ENCODE measurements around the gene PHETA2.
"Not testable (repeated sequence)": the region's sequence is repeated elsewhere in the genome, so short reads cannot be mapped to it uniquely, and the experiment has no call there.

PHETA2 gene

GRCh38 chr22:42111798-42112197 is 37.8 kb downstream of the PHETA2 start:
- no peak for DNase-seq

DNA sequence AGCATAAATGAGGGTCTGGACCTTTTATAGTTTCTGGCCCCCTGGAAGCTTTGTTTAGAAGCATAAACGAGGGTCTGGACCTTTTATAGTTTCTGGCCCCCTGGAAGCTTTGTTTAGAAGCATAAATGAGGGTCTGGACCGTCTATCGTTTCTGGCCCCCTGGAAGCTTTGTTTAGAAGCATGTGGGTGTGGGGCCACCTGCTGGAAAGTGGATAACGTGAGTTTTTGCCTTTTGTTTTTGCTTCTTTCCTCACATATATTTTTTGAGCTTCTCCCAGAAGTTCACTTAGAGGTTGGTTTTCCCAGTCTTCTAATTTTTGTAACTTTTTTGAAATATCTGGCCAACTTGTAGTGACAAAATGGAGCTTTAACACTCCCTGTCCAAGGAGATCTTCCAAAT is 38.7 kb downstream of the PHETA2 start:
- not testable (repeated sequence) for DNase-seq

DNA sequence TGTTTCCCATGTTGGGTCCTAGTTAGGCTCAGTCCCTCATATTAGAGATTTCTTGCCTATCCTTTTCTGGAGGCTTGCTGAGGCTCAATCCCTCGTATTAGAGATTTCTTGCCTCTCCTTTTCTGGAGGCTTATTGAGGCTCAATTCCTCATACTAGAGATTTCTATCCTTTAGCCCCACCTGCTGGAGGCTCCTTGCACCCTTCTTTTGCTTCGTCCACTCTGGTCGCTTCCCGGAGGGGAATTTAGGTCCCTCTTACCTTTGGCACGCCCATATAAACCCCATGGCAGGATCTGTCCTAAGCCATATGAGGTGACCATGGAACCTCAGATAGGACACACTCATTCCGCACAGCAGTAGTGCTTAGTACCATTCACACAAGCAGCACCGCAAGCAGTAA is 40.7 kb downstream of the PHETA2 start:
- DNase-seq = peak; percentile 24

DNA sequence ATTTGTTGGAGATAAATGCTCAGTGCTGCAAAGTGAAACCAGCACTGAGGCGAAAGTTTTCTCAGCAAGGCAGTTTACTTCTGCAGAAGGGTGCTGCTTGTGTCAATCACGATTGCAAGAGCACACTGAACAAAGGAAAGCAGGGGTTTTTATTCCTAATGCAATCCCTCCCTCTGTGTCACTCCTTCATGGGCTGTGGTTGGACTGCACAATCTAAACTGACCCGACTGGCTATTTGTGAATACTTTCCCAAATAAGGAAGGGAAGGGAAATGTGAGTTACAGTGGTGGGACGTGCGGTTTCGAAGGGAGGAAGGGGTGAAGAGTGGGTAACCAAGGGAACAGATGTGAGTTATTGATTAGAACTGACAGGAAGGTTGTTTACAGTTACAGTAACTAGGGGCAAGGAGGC is 41.4 kb downstream of the PHETA2 start:
- DNase-seq = not testable (repeated sequence)

DNA sequence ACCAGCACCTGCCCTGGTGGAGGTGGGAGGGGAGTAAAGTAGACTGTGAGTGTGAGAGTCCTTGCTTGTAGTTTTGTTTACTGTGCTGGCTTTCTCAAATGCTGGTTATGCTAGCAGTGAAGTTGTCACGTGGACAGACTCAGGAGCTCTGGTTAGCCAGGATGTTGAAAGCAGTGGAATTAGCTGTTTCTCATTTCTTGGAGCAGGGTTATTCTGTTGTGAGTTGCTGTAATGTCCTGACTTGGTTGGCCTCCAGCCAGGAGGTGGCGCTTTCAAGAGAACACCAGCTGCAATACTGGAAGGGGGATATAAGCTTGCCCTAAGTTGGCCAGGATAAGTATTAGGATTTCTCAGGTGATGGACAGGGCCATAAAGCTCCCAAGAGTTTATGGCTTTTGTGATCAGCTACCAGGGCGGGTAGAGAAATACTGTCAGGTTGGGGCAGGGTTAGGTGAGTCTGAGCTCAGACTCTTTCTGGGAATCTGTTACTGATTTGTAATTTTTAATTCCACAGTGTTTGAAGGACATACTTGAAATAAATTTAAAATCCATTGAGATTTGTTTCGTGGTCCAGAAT is 42.9 kb downstream of the PHETA2 start:
- DNase-seq = peak; percentile 16

GRCh38 chr22:42120231-42121021 is 46.4 kb downstream of the PHETA2 start:
- peak; percentile 72 for DNase-seq

DNA sequence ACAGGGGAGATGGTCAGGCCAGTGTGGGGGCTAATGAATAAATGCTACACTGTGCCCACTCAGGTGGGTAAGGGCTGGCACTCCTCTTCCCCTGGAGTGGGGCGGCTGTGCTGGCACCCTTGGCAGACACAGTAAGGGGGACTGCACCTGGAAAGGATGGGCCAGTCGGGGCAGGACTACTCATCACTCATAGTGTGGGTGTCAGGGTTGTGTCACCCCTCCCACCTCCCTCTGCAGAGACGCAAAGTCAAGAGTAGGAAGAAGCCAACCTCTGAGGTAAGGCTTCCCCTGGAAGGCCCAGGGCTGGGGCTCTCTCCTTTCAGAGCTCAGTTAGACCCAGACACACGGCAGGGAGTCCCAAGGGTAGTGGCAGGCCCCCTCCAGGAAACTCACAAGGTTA is 49.5 kb downstream of the PHETA2 start:
- not testable (repeated sequence) for DNase-seq

DNA sequence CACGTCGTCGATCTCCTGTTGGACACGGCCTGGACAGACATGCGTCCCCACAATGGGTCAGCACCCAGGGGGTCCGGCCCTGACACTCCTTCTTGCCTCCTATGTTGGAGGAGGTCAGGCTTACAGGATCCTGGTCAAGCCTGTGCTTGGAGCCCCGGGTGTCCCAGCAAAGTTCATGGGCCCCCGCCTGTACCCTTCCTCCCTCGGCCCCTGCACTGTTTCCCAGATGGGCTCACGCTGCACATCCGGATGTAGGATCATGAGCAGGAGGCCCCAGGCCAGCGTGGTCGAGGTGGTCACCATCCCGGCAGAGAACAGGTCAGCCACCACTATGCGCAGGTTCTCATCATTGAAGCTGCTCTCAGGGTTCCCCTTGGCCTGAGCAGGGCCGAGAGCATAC is 53.6 kb downstream of the PHETA2 start:
- no peak for DNase-seq

- not testable (repeated sequence) for DNase-seq
Measured at GRCh38 chr22:42128007-42128406, 54.0 kb downstream of the PHETA2 start.
